ENCODE measurements around the gene SPATA13. TPM values are rescaled to one million over a fixed set of nuclear protein-coding genes. Genes with fewer than 3 reads are reported as not detected.

Gene SPATA13
- total and polyA plus RNA-seq, 10 donors = 12.0 to 185 (median 125) TPM

DNA sequence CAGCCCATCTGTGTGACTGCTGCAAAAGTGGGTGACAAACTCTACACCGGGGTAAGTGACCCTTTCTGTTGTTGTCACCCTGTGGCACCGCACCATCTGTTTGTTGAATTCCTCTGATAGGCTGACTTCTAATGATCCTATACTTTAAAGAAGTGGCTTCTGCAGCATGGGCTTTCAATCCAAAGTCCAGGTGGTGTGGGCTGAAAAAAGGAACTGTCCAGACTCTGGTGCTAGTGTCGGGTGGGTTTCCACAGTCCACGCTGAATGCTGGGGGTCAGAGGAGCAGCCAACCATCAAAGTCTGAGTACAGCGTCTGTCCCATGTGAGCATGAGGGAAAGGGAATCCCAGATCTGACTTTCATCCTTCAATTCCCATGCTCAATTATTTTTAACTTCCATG is 31.6 kb upstream of the SPATA13 start:
- no peaks in the 10 kb centered on the region for H3K36me3 ChIP-seq
- intact Hi-C loops (cut with DNase I; ENCODE audit: low total_unique reads) = no loop called here
- no peak for DNase-seq
- TF ChIP-seq, protein P1, sequence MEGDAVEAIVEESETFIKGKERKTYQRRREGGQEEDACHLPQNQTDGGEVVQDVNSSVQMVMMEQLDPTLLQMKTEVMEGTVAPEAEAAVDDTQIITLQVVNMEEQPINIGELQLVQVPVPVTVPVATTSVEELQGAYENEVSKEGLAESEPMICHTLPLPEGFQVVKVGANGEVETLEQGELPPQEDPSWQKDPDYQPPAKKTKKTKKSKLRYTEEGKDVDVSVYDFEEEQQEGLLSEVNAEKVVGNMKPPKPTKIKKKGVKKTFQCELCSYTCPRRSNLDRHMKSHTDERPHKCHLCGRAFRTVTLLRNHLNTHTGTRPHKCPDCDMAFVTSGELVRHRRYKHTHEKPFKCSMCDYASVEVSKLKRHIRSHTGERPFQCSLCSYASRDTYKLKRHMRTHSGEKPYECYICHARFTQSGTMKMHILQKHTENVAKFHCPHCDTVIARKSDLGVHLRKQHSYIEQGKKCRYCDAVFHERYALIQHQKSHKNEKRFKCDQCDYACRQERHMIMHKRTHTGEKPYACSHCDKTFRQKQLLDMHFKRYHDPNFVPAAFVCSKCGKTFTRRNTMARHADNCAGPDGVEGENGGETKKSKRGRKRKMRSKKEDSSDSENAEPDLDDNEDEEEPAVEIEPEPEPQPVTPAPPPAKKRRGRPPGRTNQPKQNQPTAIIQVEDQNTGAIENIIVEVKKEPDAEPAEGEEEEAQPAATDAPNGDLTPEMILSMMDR (IDR thresholded peaks at IDR 0.05 in 8 of 11, conservative IDR thresholded peaks at IDR 0.05 in 3 of 11) = no peak
- TF ChIP-seq POLR2AphosphoS5 (IDR thresholded peaks at IDR 0.05) = no peak
- TF ChIP-seq POLR2A (IDR thresholded peaks at IDR 0.05) = no peak
- WGBS, 5 donors = 80 to 94% (median 86%) methylated on average over 5 of the region's 5 CpGs
- no peak overlapping the region for H3K4me3 ChIP-seq
- peaks cover 0 to 13% (median 9%) of the 10 kb centered on the region in 8 donors for H3K9me3 ChIP-seq
- peaks cover 0 to 13% (median 0%) of the 10 kb centered on the region in 7 donors for H3K27me3 ChIP-seq (replicated peaks in 1 of 7)
- H3K4me1 ChIP-seq = peaks cover 5 to 21% (median 14%) of the 10 kb centered on the region in 6 donors
- H3K27ac ChIP-seq = no peak overlapping the region

DNA sequence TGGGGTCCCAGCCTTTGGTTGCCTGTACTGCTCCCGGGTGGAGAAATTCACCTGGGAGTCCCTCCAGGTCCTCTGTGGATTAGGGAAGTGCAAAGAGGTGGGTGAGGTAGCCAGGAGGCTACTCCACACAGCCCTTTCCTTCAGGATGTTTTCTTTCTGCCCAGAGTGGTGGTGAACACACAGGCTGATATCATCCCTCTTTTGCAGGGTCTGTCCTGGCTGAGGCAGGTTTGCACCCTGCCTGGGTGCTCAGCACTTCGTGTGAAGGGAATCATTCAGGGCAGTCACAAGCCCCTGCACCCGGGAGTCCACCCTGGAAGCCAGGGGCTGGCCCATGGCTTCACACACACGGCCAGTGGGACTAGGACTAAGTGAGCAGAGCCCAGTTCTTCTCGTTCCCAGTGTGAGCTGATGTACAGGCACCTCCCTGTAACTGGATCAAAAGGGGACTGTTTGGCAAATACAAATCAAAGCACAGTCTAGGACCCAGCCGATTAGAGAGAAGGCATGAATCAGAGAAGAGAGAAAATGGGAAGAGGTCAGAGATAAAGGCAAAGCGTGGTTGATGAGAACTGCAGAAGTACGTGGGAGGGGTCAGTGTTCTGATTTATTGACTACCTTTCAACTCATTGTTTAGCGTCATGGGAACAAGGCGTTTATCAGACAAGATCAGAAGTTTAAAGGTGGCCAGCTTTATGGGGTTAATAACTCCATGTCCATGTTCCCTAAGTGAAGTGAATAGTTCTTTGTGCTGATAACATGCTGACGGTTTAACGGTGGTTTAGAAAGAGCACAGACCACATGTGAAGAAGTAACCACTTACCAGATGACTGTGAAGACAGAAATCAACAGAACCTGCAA is 30.4 kb upstream of the SPATA13 start:
- H3K36me3 ChIP-seq = no peaks in the 10 kb centered on the region
- peaks cover 0 to 13% (median 0%) of the 10 kb centered on the region in 7 donors for H3K27me3 ChIP-seq (replicated peaks in 1 of 7)
- H3K9me3 ChIP-seq = peaks cover 0 to 13% (median 9%) of the 10 kb centered on the region in 8 donors
- no peak overlapping the region for H3K27ac ChIP-seq
- TF ChIP-seq POLR2AphosphoS5 (IDR thresholded peaks at IDR 0.05) (no peak), POLR2A (IDR thresholded peaks at IDR 0.05) (no peak)
- TF ChIP-seq, protein P1 (IDR thresholded peaks at IDR 0.05 in 8 of 11, conservative IDR thresholded peaks at IDR 0.05 in 3 of 11) = no peak
- 54 to 61% (median 56%) methylated on average over 12 of the region's 12 CpGs for WGBS, 5 donors
- H3K4me3 ChIP-seq = no peak overlapping the region
- intact Hi-C loops (cut with DNase I; ENCODE audit: low total_unique reads) = no loop called here
- no peak for DNase-seq
- peaks cover 0 to 9% (median 3%) of the 10 kb centered on the region in 6 donors for H3K4me1 ChIP-seq

DNA sequence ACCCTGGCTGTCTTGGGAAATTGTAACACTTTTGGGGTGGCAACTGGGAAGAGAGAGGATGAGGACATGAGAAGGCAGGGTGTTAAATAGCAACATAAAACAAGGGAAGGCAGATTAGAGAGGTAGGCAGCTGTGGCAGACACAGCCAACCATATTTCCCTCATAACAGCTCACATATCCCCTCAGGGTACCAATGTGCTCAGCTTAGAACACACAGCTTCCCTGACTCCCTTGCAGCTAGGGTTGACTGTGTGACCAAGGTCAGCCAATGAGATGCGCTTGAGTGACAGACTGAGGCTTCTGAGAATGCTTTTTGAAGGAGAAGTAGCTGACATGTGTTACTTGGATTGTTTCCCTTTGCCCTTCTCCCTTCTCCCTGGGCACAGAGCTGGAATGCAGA is 28.8 kb upstream of the SPATA13 start:
- no peak overlapping the region for H3K4me3 ChIP-seq
- no peak overlapping the region for H3K27ac ChIP-seq
- intact Hi-C loops (cut with DNase I; ENCODE audit: low total_unique reads) = no loop called here
- H3K36me3 ChIP-seq = no peaks in the 10 kb centered on the region
- H3K4me1 ChIP-seq = no peaks in the 10 kb centered on the region
- peaks cover 0 to 13% (median 9%) of the 10 kb centered on the region in 8 donors for H3K9me3 ChIP-seq
- peaks cover 0 to 7% (median 0%) of the 10 kb centered on the region in 7 donors for H3K27me3 ChIP-seq (replicated peaks in 1 of 7)
- WGBS, 5 donors = 44 to 100% (median 60%) methylated on average over 1 of the region's 1 CpG
- no peak for DNase-seq
- TF ChIP-seq POLR2A (IDR thresholded peaks at IDR 0.05) = no peak
- TF ChIP-seq POLR2AphosphoS5 (IDR thresholded peaks at IDR 0.05) = no peak
- TF ChIP-seq, protein P1 (IDR thresholded peaks at IDR 0.05 in 8 of 11, conservative IDR thresholded peaks at IDR 0.05 in 3 of 11) = no peak
